ENCODE results near the gene ARMH3.
A peak's percentile ranks its signal among the peaks of the same experiment; 100 is the strongest.

Gene ARMH3

DNA sequence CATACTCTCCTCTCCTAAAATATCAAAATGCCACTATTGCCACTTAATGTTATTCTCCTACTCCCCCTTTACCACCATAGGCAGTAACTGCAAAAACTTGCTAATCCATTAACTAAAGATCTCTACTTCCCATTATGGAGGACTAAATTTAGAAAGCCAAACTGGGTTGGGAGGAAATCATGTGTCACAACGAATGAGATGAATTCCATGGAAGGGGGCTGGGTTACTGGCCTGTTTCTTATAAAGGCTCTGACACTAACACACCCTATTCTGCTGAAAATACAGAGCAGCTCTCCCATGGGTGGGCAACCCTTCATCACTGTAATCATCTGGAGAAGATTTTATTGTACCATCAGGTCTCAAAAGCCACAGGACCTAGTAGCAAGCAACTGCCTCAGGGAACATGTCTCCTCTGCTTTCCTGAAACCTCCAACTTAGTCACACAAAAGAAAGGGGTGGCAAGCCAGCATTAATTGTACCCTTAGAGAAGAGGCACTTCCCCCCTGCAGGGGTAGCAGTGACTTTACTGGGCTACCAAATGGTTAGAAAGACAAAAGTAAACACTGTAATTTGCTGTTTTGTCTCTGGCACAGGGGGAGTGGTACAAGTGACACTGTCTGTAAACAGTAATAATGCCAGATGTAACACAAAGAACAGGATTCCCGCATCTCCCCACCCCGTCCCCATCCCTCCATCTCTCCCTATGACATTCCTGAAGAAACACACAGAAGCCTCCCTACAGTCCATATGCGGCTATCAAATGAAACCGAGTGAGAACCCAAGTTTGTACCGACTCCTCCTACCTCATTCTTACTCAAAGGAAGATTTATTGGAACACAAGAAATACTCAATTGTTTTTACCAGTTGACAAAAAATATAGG, 81.6 kb downstream of the ARMH3 start:
- no peak for DNase-seq

- DNase-seq = no peak
Observed at GRCh38 chr10:101972761-101973160, 83.2 kb downstream of the ARMH3 start.

DNA sequence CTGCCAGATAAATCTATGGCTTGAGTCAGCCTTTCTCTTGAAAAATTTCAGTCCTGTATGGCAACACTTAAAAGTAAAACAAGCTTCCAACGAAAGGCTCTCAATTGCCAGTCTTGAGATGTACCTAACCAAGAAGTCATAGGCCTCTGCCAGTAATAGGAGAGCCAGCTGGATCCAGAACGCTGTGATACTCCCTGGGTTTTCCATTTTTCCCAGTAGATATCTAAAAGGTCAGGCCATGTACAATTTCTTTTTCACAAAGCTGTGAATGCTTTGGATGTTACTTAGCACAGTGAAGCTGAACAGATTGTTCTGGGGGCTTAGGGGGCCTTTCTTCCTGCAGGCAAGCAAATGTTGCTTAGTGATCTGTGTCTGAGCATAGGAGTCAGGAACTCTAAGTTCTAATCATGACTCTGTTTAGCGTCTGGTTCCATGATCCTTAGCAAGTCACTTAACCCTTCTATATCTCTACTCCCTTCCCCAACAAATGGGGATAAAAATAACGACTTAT, 86.5 kb downstream of the ARMH3 start:
- DNase-seq = no peak

DNA sequence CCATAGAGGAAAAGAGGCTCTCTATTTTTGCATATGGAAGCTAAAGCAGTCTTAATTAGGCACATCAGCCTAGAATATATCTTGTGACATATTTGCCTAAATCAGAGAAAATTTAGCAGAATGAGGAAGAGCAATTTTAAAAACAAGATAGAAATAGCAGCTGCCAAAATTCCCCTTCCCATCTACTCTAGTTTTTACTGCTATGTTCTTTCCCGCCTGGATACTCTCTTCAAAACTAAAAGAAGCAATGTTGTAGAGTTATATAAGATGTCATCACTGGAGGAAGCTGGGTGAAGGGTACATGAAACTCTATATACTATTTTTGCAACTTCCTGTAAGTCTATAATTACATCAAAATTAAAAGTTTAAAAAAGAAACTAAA, 87.0 kb downstream of the ARMH3 start:
- DNase-seq = no peak

GRCh38 chr10:101968286-101968939, 87.6 kb downstream of the ARMH3 start:
- DNase-seq = no peak

DNA sequence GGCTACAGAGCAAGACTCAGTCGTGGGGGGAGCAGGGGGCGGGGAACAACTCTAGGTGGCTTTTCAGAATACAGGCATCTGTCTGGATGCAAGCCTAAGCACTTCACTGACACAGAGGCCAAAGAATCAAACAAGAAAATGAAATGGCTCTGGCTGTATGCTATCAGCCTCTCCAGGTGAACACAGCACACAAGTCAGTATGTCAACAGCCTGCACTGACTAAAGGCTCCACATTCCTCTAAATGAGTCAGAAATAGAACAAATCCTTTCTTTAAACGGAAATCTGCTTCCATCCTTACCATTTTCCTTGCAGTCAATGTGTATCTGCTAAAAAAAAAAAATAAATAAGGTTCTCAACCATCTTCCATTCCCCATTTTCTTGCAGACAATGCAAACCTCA, 88.3 kb downstream of the ARMH3 start:
- no peak for DNase-seq

DNA sequence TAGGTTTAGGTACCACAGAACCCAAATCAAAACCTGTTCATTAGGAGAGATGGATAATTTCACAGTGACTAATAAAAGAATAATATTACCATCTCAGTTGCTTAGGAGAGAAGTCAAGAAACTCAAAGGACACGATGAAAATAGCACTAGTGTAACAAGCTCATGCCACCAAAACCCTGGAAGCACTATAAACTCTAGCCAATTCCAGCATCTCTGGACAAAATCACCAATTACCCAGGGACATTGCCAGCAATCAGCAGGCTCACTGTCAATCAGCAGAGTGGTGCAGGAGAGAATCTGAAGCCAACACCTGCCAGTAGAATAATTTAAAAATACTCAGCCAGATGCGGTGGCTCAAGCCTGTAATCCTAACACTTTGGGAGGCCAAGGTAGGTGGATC, 88.9 kb downstream of the ARMH3 start:
- DNase-seq = no peak

DNA sequence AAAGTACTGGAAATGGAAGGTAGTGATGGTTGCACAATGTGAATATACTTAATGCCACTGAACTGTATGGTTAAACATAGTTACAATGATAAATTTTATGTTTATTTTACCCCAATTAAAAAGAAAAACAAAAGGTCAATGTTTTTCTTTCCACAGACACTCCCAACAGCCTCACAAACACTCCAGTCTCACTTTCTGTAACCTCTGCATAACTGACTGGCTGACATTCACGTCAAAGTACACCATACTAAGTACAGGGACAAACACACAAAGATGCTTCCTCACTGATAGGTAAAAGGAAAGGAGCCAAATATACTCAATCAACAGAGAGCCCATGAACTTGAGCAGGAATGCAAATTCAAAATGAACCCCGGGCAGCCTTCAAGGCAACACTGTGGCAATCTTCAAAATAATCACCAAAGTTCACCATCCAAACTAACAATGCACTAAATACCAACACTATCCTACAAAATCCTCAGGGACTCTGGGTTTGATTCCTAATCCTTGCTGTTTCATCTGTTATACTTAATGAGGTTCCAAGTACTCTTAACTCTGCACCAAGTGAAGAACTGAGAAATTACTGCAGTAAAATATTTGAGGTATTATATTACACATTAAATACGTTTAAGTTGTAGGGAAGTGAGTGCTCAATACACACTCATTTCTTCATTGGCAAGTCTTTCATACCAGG, 90.8 kb downstream of the ARMH3 start:
- no peak for DNase-seq

- peak; percentile 72 for DNase-seq
Observed at GRCh38 chr10:101961591-101962498, 94.1 kb downstream of the ARMH3 start.

DNA sequence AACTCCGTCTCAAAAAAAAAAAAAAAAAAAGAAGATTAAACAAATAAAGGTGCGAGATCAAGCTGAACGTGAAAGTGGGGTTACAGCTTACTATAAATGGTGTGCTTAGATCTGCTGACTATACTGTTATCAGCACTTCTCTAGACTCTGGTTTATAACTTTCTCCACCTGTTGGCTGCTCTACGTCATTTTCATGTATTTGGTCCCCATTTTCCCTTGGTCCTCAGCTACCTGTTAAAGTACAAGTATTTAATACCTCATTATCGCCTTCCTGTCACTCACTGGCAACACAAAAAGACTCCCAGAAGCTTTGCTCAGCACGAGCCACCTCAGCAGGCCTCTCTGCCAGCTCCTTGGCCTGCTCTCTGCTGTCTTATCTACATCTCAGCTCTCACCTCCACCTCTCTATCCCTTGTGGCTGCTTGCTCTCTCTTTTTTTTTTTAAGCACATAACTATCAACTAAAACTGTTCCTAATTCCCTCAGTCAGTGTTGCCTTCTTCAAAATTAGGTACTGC, 95.0 kb downstream of the ARMH3 start:
- DNase-seq = no peak

DNA sequence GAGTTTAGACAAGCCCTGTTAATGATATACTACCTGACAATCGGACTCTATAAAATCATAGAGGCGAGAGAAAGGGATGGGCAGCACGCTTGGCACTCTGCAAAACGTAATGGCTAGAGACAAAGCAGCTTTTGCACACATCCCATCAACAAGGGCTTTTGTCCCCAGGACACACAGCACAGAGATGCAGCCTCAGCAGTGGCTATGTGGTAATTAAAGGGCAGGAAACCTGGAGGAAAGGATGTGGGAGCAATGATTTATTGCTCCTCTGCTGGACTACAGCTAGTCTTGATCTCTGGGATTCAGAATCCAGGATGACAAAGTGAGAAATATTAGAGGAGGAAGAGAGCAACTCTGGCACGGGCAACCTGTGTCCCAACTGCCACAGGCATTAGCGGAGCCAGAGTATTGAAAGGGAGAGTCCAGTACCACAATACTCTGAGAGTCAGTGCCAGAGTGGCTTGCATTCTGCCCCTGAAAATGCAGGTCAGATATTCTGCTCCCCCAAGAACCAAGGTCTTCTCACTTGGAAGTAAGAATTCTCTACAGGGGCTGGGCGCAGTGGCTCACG, 96.5 kb downstream of the ARMH3 start:
- DNase-seq = no peak

DNA sequence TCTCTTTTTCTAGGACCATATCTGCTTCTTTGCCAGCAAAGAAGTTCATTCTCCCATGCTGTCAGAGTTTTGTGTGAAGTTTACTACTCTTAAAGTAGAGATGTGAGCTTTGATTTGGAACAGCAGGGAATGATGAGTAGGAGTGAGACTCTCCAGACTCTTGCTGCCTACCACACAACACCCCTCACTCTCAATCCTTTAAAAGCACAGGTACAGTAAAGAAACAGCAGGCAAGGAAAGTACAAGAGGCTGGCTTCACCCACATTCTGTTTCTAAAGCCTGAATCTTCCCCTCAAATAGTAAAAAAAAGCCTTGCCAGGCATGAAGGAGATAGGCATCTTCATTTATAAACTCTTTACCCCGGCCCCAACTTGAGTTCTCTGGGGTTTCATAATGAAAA, 97.3 kb downstream of the ARMH3 start:
- DNase-seq = no peak

DNA sequence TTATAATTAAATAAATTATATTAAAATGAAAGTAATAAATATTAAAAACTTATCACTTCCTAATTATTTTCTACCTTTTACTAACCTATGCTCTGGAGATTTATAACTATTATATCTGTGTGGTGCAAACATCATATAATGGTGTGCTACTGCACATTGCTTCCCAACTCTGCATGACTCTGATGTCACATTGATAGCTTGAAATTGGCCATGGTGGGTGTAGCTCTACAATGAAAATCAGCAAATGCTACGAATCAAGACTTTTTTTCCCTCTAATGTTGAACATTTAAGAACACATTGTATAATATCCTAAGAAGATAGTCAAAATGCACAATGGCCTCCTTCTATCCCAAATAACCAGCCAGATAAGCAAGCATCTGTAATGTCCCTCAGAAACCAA, 99.1 kb downstream of the ARMH3 start:
- no peak for DNase-seq

GRCh38 chr10:101956117-101956516, 99.9 kb downstream of the ARMH3 start:
- DNase-seq = no peak

- no peak for DNase-seq
Observed at GRCh38 chr10:101952191-101952590, 103.8 kb downstream of the ARMH3 start.

DNA sequence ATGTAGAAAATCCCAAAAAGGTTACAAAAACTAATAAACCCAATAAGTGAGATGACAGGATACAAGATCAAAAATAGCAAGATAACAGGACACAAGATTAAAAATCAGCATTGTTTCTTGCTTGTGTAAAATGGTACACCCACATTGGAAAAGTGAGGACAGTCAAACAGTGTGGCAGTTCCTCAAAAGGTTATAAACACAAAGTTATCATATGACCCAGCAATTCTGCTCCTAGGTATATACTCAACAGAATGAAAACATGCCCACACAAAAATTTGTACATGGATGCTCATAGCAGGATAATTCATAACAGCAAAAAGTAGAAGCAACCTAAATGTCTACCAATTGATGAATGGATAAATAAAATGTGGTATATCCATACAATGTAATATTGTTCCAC, 105.8 kb downstream of the ARMH3 start:
- no peak for DNase-seq

- DNase-seq = no peak
Observed at GRCh38 chr10:101941871-101942270, 114.1 kb downstream of the ARMH3 start.

DNA sequence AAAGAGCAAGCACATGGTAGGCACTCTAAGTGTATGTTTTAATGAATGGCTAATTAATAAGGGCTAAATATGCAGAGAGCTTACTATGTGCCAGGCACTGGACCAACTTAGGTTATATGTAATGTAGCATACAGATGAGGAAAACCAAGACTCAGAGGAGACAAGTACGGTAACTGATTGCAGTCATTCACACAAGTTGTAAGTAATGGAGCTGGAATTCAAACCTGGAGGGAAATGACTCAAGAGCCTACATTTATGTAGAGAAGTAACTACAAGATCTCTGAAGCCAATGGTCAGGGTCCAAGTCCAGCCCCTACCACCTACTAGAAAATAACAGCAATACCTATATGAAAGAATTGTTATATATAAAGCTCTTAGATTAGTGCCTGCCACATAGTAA, 115.1 kb downstream of the ARMH3 start:
- DNase-seq = no peak

DNA sequence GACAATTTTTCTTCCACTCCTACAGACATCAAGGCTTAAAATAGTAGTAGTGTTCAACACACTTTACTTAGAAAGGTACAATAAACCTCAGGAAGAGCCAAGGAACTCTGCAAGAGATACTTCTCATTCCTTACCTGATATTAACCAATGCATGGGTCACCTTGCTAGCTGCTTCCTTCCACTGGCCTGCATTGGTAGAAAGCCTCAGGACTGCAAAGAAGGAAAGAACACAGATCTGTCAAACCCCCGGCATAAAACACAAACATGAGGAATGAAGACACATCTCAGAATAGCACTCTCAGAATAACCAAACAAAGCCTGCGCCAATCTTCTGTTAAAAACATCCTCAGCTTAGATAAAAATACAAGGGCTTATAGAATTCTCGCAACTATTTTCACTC, 116.2 kb downstream of the ARMH3 start:
- DNase-seq = no peak

DNA sequence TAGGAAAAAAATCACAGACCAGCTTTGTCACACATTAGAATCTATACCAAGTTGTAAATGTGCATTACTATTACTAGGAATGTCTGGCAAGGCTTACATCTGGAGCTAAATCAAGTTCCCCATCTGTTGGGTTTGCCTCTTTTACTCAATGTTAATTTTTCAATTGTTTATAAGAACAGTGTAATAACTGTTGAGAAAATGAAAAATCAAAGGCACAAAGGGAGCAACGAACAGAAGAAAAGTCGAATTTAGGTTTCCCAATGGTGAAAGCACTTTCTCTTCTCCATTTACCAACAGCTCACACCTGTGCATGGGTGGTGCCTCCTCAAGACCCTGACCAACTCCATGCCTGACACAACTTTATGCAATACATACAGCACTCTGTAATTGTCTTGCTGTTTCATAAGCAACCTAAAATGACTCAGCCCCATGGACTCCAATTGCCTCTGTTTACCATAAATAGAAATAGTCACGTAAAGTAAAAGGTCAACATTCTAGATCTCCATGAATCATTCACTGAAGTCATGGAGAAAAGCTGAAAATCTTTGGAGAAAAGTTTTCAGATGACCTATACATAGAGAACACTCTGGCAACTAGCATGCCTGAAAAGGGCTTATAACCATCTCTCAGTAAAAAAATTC, 116.8 kb downstream of the ARMH3 start:
- DNase-seq = peak; percentile 6

DNA sequence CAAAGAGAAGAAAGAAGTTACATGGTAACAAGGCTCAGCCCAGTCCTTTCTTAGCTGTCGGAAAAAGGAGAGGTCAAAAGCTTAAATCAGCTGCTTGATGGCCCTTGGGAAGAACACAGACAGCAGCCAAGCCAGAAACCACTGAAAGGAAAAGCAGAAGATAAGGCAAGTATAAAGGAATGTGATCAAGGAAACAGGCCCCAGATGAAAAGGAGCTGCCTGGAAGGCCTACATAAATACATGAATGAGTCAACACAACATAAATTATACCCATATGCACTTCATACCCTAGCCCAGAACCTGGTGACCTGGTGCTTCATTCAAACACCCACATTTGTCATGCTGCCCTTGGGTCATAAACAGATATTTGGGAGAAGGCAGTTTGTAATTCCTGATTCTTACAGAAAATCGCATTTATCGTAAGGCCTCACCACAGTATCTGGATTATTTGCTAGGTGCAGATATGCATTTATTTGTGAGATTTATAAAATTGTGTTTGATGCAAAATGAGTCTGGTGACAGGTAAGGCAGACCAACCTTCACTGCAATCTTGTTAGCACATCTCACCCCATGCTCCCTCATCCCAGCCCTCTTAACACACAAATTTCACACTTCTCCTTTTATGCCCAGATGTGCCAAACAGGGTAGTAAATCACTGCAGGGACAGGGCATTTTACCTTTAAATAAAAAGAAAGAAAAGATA, 117.5 kb downstream of the ARMH3 start:
- no peak for DNase-seq
